PC-9 (cell line): Measurements from ENCODE around the gene DOK3.

Experiments used
- EZH2 ChIP-seq: fragments of 200-600 bp; sonication (generic); IDR thresholded peaks from 2 replicates; pipeline ENCODE4 v1.8.0; 2017; ENCODE audit warnings: antibody characterized with exemption, low read depth
- TF ChIP-seq, protein P1 (sequence below): fragments of 200-600 bp; sonication (generic); conservative IDR thresholded peaks from 2 replicates; pipeline ENCODE4 v1.6.1; 2017; ENCODE audit warnings: mixed run types, antibody characterized with exemption, mild to moderate bottlenecking, moderate library complexity

DNA sequence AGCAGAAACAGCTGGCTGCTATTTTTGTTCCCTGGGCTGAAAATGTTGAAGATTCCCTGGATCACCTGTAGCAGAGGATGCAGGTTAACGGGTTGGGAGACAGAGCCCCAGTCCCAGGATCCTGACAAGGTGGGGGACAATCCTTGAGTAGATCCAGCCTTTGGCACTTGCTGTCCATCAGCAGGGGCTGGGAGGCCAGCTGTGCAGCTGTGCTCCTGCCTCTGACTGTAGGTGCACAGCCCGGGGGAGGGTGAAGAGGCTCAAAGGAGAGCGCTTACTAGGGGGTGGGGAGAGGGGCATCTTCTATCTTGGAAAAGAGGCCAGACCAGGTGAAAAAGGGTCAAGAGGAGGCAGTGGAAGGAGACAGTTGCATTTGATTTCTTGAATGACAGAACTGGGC is 10.6 kb upstream of the DOK3 start:
- TF ChIP-seq, protein P1, sequence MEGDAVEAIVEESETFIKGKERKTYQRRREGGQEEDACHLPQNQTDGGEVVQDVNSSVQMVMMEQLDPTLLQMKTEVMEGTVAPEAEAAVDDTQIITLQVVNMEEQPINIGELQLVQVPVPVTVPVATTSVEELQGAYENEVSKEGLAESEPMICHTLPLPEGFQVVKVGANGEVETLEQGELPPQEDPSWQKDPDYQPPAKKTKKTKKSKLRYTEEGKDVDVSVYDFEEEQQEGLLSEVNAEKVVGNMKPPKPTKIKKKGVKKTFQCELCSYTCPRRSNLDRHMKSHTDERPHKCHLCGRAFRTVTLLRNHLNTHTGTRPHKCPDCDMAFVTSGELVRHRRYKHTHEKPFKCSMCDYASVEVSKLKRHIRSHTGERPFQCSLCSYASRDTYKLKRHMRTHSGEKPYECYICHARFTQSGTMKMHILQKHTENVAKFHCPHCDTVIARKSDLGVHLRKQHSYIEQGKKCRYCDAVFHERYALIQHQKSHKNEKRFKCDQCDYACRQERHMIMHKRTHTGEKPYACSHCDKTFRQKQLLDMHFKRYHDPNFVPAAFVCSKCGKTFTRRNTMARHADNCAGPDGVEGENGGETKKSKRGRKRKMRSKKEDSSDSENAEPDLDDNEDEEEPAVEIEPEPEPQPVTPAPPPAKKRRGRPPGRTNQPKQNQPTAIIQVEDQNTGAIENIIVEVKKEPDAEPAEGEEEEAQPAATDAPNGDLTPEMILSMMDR: no peak
- no peak for TF ChIP-seq EZH2
